ENCODE data around the gene ADM5. TPM values are rescaled to one million over a fixed set of nuclear protein-coding genes. Genes with fewer than 3 reads are reported as not detected.

The ADM5 gene
- total RNA-seq, 1 experiment from 2014 or later, result 13.5 TPM

DNA sequence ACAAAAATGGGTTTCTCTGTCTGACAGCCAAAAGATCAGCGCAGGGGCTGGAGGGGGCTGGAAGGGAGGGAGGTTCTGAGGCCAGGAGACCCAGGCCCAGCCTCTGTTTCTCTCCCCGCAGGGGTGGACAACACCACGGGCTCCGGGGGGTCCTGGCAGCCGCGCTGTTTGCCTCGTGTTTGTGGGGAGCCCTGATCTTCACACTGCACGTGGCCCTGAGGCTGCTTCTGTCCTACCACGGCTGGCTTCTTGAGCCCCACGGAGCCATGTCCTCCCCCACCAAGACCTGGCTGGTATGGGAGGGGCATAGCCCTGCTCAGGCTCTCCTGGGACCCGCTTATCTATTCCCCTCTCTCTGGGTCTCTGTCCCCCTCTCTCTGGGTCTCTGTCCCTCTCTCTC lies 11.2 kb downstream of the ADM5 start:
- Histone ChIP-seq H3K23ac (ENCODE audit: insufficient read length, low read depth, low read length) (no peak overlapping the region), H4K91ac (ENCODE audit: insufficient read length, low read depth, low read length) (no peak overlapping the region), H3K23me2 (ENCODE audit: insufficient read length, low read depth, low read length, poor library complexity, severe bottlenecking) (no peaks in the 10 kb centered on the region), H3K27me3 (ENCODE audit: insufficient read depth, low read length) (no peaks in the 10 kb centered on the region), H2AFZ (ENCODE audit: low read length) (no peak overlapping the region), H2BK20ac (ENCODE audit: low read depth, low read length, poor library complexity, severe bottlenecking) (no peak overlapping the region), H3K27ac (ENCODE audit: insufficient read length, low read depth, low read length) (no peak overlapping the region), H3K4me2 (ENCODE audit: insufficient read depth, insufficient read length, low read length) (no peak overlapping the region), H2BK12ac (ENCODE audit: insufficient read length, low read depth, low read length) (no peak overlapping the region), H3K9me3 (ENCODE audit: control insufficient read depth, low read depth, low read length) (no peaks in the 10 kb centered on the region), H4K8ac (replicated peaks; ENCODE audit: insufficient read length, low read depth, low read length) (no peak overlapping the region), H3K14ac (ENCODE audit: insufficient read depth, low read length) (no peak overlapping the region), H4K20me1 (ENCODE audit: control insufficient read depth, insufficient read depth, insufficient read length) (no peaks in the 10 kb centered on the region), H3T11ph (ENCODE audit: low read length) (no peak overlapping the region), H2BK5ac (ENCODE audit: insufficient read length, low read length) (no peak overlapping the region), H3K79me2 (ENCODE audit: insufficient read depth, low read length) (no peaks in the 10 kb centered on the region), H3K4ac (ENCODE audit: low read depth, low read length) (no peak overlapping the region), H2AK5ac (ENCODE audit: insufficient read length, low read length) (no peak overlapping the region), H4K5ac (ENCODE audit: insufficient read length, low read depth, low read length) (no peak overlapping the region), H3K9ac (ENCODE audit: extremely low read depth, insufficient read length, low read length) (no peak overlapping the region), H3K56ac (ENCODE audit: insufficient read length, low read depth, low read length) (no peak overlapping the region), H3K18ac (ENCODE audit: insufficient read length, low read depth, low read length) (no peak overlapping the region), H3K4me1 (ENCODE audit: insufficient read depth, low read length) (no peaks in the 10 kb centered on the region), H3K79me1 (ENCODE audit: insufficient read depth, low read depth, low read length, poor library complexity, severe bottlenecking) (no peaks in the 10 kb centered on the region), H2BK15ac (ENCODE audit: low read depth, low read length) (no peak overlapping the region), H2BK120ac (ENCODE audit: low read depth, low read length, poor library complexity, severe bottlenecking) (no peak overlapping the region)
- H3K9me3 Mint-ChIP-seq, result no peaks in the 10 kb centered on the region
- H3K27me3 Mint-ChIP-seq (ENCODE audit: low read depth), result no peaks in the 10 kb centered on the region; the same call in 1 of the 2 replicates
- H3K4me3 Mint-ChIP-seq, result no peak overlapping the region; a peak in 1 of 5 replicates
- H3K4me1 Mint-ChIP-seq, result no peaks in the 10 kb centered on the region
- WGBS (ENCODE audit: extremely low coverage, insufficient read length, low lambda C conversion rate), result no CpG with 5 or more reads among the region's 11 CpGs
- TF ChIP-seq, protein P1, sequence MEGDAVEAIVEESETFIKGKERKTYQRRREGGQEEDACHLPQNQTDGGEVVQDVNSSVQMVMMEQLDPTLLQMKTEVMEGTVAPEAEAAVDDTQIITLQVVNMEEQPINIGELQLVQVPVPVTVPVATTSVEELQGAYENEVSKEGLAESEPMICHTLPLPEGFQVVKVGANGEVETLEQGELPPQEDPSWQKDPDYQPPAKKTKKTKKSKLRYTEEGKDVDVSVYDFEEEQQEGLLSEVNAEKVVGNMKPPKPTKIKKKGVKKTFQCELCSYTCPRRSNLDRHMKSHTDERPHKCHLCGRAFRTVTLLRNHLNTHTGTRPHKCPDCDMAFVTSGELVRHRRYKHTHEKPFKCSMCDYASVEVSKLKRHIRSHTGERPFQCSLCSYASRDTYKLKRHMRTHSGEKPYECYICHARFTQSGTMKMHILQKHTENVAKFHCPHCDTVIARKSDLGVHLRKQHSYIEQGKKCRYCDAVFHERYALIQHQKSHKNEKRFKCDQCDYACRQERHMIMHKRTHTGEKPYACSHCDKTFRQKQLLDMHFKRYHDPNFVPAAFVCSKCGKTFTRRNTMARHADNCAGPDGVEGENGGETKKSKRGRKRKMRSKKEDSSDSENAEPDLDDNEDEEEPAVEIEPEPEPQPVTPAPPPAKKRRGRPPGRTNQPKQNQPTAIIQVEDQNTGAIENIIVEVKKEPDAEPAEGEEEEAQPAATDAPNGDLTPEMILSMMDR (conservative IDR thresholded peaks at IDR 0.05), result no peak
- peak overlapping the region in 1 of 3 experiments; percentile 87; a peak in 1 of 7 replicates for H3K27ac Mint-ChIP-seq
- DNase-seq, result no peak
- H3K36me3 Mint-ChIP-seq (ENCODE audit: insufficient read depth in 1 of 3, low read depth in 3 of 3), result peaks cover 16 to 42% (median 37%) of the 10 kb centered on the region in 3 experiments

All from H9 (cell line).